ENCODE results near the gene ELOVL5. TPM values are rescaled to one million over a fixed set of nuclear protein-coding genes. Genes with fewer than 3 reads are reported as not detected.
A peak's percentile ranks its signal among the peaks of the same experiment; 100 is the strongest.

The ELOVL5 gene
- total RNA-seq, 4 donors from 2014 or later = 39.7 to 84.2 (median 57.4) TPM

DNA sequence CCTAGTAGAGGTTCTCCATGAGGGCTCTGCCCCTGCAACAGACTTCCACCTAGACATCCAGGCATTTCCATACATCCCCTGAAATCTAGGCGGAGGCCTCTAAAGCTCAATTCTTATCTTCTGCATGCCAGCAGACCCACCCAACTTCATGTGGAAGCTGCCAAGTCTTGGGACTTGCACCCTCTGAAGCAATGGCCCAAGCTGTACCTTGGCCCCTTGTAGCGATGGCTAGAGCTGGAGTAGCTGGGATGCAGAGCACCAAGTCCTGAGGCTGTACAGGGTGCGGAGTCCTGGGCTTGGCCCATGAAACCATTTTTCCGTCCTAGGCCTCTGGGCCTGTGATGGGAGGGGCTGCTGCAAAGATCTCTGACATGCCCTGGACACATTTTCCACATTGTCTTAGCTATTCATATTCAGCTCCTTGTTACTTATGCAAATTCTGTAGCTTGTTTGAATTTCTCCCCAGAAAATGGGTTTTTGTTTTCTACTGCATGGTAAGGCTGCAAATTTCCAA lies 17.4 kb upstream of the ELOVL5 start:
- Histone ChIP-seq H3K27me3 (no peaks in the 10 kb centered on the region), H3K9me3 (no peaks in the 10 kb centered on the region), H3K27ac (no peak overlapping the region), H3K36me3 (no peaks in the 10 kb centered on the region), H3K4me1 (no peaks in the 10 kb centered on the region), H3K4me3 (no peak overlapping the region)
- no peak for DNase-seq (ENCODE audit: low spot score in 2 of 2)
- 87% methylated on average over 4 of the region's 4 CpGs for whole genome bisulfite sequencing
- TF ChIP-seq EP300 (IDR thresholded peaks at IDR 0.05) (no peak), CTCF (IDR thresholded peaks at IDR 0.05) (no peak), POLR2AphosphoS5 (IDR thresholded peaks at IDR 0.05) (no peak), POLR2A (IDR thresholded peaks at IDR 0.05) (no peak)

DNA sequence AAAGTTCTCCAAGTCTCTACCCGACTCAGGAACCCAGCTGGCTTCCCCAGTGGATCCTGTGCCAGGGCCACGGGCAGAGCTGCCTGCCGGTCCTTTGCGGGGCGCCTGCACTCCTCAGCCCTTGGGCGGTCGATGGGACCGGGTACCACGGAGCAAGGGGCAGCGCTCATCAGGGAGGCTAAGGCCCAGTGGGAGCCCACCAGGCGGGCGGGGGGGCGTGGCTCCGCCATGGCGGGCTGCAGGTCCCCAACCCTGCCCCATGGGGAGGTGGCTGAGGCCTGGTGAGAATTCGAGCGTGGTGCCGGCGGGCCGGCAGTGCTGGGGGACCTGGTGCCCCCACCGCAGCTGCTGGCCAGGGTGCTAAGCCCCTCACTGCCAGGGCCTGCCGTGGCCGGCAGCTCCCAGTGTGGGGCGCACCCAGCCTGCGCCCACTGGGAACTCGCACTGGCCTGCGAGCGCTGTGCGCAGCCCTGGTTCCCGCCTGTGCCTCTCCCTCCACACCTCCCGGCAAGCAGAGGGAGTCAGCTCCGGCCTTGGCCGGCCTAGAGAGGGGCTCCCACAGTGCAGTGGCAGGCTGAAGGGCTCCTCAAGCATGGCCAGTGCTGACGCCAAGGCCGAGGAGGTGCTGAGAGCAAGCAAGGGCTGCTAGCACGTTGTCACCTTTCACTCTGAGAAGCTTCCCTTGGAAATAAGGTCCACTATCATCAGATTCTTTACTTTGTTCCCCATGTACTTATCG lies 14.8 kb upstream of the ELOVL5 start:
- TF ChIP-seq EP300 (IDR thresholded peaks at IDR 0.05) (no peak), POLR2AphosphoS5 (IDR thresholded peaks at IDR 0.05) (no peak), POLR2A (IDR thresholded peaks at IDR 0.05) (no peak), CTCF (IDR thresholded peaks at IDR 0.05) (no peak)
- Histone ChIP-seq H3K9me3 (no peaks in the 10 kb centered on the region), H3K4me1 (peaks cover 18% of the 10 kb centered on the region), H3K36me3 (no peaks in the 10 kb centered on the region), H3K27me3 (no peaks in the 10 kb centered on the region), H3K4me3 (no peak overlapping the region), H3K27ac (no peak overlapping the region)
- WGBS = 93% methylated on average over 21 of the region's 37 CpGs
- DNase-seq (ENCODE audit: low spot score in 2 of 2) = no peak

DNA sequence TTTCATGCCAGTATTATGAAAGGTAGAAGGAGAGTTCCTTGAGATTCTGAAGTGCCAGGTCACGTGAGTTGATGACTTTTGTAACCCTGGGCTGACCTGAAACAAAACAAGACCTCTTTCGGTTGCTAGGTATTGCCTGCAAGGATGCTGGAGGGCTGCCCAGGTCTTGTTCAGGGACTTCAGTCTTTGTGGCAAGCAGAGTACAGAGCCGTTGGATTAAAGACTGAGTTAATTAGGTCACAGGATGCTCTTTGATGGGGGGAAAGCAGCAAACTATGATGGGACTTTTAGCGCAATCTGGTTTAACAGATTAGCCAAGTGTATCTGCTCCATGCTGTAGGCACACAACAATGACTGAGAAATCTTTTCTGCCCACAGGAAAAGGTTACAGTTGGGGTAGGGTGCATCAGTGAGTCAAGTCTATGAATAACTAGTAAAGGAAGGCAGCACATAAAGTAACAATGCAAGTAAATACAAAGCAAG lies 12.8 kb upstream of the ELOVL5 start:
- WGBS = 49% methylated on average over 4 of the region's 4 CpGs
- Histone ChIP-seq H3K4me1 (peaks cover 21% of the 10 kb centered on the region), H3K4me3 (no peak overlapping the region), H3K36me3 (no peaks in the 10 kb centered on the region), H3K9me3 (no peaks in the 10 kb centered on the region), H3K27ac (no peak overlapping the region), H3K27me3 (no peaks in the 10 kb centered on the region)
- DNase-seq (ENCODE audit: low spot score in 2 of 2) = no peak
- TF ChIP-seq CTCF (IDR thresholded peaks at IDR 0.05) (no peak), POLR2AphosphoS5 (IDR thresholded peaks at IDR 0.05) (no peak), POLR2A (IDR thresholded peaks at IDR 0.05) (no peak), EP300 (IDR thresholded peaks at IDR 0.05) (no peak)

DNA sequence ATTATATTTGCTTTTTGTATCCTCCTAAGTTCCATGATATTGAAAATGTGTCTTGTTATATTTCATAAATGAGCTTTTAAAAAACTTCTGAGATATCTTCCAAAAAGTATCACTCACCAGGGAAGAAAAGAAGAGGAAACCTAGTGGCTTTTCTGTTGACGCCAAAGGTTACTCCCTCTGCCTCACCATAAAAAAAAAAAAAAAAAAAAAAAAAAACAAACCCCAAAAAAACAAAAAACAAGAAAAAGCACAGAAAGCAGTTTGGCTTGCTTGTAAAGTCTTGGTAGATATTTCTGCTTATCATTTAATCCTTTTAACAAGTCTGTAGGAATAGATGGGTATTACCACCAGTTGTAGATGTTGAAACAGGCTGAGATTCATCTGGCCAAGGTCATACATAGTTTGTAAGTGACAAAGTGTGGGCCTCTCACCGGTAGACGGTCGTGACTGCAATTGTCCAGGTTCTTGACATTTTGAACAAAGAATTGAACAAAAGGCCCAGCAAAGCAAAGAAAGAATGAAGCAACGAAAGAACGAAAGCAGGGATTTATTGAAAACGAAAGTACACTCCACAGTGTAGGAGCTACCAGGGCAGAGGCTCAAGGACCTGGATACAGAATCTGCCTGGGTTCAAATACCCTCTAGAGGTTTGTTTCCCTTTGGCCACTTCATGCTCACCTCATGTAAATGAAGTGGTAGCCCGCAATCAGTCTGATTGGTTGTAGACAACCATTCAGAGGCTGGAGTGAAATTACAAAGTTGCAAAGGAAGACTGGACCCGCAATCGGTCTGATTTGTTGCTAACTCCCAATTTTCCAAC lies 11.6 kb upstream of the ELOVL5 start:
- Histone ChIP-seq H3K27ac (peak overlapping the region; percentile 90), H3K4me1 (peaks cover 21% of the 10 kb centered on the region), H3K9me3 (no peaks in the 10 kb centered on the region), H3K36me3 (no peaks in the 10 kb centered on the region), H3K27me3 (no peaks in the 10 kb centered on the region), H3K4me3 (peak overlapping the region; percentile 74)
- TF ChIP-seq POLR2AphosphoS5 (IDR thresholded peaks at IDR 0.05) (no peak), CTCF (IDR thresholded peaks at IDR 0.05) (no peak), EP300 (IDR thresholded peaks at IDR 0.05) (no peak), POLR2A (IDR thresholded peaks at IDR 0.05) (no peak)
- DNase-seq (ENCODE audit: low spot score in 2 of 2) = no peak
- 67% methylated on average over 10 of the region's 10 CpGs for WGBS

GRCh38 chr6:53359843-53360092 lies 11.0 kb upstream of the ELOVL5 start:
- peak overlapping the region; percentile 90 for H3K27ac ChIP-seq
- H3K27me3 ChIP-seq = no peaks in the 10 kb centered on the region
- peak overlapping the region; percentile 74 for H3K4me3 ChIP-seq
- peaks cover 21% of the 10 kb centered on the region for H3K4me1 ChIP-seq
- DNase-seq (ENCODE audit: low spot score in 2 of 2) = no peak
- no peaks in the 10 kb centered on the region for H3K9me3 ChIP-seq
- H3K36me3 ChIP-seq = no peaks in the 10 kb centered on the region
- TF ChIP-seq POLR2A (IDR thresholded peaks at IDR 0.05) (no peak), POLR2AphosphoS5 (IDR thresholded peaks at IDR 0.05) (no peak), CTCF (IDR thresholded peaks at IDR 0.05) (no peak), EP300 (IDR thresholded peaks at IDR 0.05) (no peak)
- 0% methylated on average over 10 of the region's 10 CpGs for WGBS
